Gastroesophageal sphincter (tissue), 3 donors: ENCODE data around the gene OTOF.

ENCODE experiments used
- POLR2A ChIP-seq, 2 donors: fragments of 450-650 bp; IDR thresholded peaks; one replicate each; pipeline ENCODE4 v1.6.1; 2017; ENCODE audit warnings: antibody characterized with exemption in 2 of 2, mild to moderate bottlenecking in 2 of 2, moderate library complexity in 1 of 2
- TF ChIP-seq, protein P1 (sequence below), 4 experiments: fragments of 200-600 bp in 2 of 4; fragments of 450-650 bp in 2 of 4; sonication (generic) in 1 of 4; IDR thresholded peaks; one replicate each; pipeline ENCODE4 v1.5.1; 2017 to 2019; ENCODE audit warnings: antibody characterized with exemption in 4 of 4, mild to moderate bottlenecking in 2 of 4, moderate library complexity in 2 of 4

DNA sequence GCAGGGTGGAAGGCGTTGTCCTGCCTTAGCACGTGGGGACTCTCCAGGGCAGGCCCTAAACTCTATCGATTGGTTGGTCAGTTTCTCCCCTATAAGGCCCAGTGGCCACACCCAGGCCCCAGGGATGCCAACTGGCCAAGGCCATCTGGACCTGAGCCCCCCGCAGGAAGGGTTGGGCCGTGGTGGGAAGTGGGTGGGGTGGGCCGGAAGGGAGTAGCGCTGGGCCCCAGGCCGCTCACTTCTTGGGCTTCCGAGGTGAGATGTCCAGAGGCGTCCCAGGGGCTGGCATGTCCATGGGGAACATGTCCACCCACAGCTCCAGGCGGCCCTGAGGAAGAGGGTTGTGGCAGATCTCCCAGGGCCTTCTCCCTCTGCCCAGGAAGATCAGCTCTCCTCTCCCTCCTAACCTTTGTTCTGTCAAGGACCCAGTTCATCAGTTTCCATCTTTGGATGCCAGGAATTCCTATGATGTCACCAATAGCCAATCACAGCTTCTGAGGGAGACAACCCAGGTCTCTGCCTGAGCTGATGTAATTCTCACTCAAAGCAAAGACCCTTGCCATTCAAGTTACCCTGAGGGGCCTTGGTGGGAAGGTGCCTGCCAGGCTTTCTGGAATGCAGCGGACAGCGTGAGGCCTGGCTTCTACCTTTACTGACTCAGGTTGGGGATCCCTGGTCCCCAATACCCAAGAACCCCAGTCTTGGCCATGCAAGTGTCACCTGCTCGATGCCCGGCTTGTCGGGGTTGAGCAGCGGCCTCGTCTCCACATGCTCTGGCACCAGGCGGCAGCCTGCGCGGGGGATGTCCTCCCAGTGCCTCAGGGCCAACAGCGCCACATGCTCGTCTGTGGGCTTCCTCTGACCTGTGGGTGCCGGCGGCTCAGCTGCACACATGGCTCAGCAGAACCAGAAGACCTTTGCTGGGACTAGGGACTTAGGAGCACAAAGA lies 14.4 kb downstream of the OTOF start:
- no peak for TF ChIP-seq POLR2A (IDR thresholded peaks at IDR 0.05)
- TF ChIP-seq, protein P1, sequence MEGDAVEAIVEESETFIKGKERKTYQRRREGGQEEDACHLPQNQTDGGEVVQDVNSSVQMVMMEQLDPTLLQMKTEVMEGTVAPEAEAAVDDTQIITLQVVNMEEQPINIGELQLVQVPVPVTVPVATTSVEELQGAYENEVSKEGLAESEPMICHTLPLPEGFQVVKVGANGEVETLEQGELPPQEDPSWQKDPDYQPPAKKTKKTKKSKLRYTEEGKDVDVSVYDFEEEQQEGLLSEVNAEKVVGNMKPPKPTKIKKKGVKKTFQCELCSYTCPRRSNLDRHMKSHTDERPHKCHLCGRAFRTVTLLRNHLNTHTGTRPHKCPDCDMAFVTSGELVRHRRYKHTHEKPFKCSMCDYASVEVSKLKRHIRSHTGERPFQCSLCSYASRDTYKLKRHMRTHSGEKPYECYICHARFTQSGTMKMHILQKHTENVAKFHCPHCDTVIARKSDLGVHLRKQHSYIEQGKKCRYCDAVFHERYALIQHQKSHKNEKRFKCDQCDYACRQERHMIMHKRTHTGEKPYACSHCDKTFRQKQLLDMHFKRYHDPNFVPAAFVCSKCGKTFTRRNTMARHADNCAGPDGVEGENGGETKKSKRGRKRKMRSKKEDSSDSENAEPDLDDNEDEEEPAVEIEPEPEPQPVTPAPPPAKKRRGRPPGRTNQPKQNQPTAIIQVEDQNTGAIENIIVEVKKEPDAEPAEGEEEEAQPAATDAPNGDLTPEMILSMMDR (IDR thresholded peaks at IDR 0.05), result no peak
